Activated CD8-positive, alpha-beta memory T cell treated with anti-CD3 and anti-CD28 coated beads for 4 hours (primary cell): ENCODE results near the gene GHRHR.

ENCODE experiments used
- DNase-seq, 2 donors: peaks; one replicate each; pipeline ENCODE4 v3.0.0-alpha.2; 2020; ENCODE audit warnings: low read depth in 2 of 2

Gene GHRHR

GRCh38 chr7:30985756-30986155 is 22.0 kb downstream of the GHRHR start:
- DNase-seq, result no peak

DNA sequence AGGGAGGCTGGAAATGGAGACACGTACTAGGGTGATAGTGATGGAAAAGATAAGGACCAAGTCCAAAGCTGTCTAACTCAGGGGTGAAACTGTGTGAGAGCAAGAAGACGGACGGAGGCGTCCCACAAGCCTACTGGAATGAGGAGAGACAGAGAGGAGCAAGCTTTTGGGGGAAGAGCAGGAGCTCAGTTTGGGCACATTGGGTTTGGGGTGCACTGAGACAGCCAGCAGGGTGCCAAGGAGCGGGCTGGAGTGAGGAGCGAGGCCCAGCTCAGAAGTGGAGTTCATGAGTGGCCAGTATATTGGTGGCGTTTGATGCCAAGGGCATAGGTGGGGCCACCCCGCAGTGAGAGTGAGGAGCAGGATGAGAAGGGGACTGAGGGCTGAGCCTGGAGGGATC is 22.6 kb downstream of the GHRHR start:
- DNase-seq, result no peak

- DNase-seq, result no peak
Measured at GRCh38 chr7:30986738-30987137, 23.0 kb downstream of the GHRHR start.

DNA sequence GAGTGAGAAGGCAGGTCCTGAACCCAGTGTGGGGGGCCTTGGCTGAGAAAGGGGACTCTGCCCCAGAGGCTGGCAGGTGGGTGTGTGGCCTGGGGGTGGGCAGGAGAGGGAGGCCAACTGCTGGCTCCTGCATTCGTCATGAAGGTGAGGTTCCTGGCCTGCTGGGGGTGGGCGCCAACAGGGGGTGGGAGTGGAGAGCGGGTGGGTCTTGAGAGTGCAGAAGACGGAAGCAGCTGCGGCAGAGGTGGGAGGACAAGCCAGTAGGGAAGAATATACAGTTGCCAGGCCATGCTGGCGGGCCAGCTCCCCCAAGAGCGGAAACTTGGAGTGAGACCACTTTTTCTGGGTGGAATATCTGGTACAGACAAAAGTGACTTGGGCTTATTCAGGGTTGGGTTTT is 23.4 kb downstream of the GHRHR start:
- no peak for DNase-seq

GRCh38 chr7:30987936-30988335 is 24.2 kb downstream of the GHRHR start:
- DNase-seq, result no peak

DNA sequence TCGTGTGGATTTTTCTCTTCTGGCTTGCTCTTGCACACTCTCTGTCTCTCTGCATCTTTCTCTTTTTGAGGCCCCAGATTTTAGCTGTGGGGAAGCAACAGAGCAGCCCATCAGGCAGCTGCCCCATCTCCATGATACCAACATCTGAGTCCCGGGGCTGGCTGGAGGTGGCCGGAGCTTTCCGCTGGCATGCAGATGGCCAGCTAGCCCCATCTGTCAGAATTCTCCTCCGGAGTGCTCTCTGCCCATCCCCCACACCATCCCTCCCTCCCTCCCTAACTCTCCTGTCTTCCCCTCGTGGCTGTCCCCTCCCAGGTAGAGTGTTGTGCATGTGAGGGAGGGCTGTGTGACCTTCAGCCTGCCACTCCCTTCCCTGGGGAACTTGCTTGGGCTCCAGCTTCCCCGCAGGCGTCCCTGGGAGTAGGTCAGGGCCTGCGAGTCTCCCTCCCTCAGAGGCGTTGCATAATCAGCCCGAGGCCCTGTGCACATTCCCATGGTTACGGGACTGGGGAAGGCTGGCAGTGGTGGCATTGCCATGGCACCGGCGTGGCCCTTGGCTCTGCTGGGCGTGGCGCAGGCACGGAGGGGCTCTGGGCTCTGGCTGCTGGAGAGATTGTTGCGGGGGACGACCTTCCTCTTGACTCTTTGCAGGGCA is 24.7 kb downstream of the GHRHR start:
- DNase-seq, result no peak

DNA sequence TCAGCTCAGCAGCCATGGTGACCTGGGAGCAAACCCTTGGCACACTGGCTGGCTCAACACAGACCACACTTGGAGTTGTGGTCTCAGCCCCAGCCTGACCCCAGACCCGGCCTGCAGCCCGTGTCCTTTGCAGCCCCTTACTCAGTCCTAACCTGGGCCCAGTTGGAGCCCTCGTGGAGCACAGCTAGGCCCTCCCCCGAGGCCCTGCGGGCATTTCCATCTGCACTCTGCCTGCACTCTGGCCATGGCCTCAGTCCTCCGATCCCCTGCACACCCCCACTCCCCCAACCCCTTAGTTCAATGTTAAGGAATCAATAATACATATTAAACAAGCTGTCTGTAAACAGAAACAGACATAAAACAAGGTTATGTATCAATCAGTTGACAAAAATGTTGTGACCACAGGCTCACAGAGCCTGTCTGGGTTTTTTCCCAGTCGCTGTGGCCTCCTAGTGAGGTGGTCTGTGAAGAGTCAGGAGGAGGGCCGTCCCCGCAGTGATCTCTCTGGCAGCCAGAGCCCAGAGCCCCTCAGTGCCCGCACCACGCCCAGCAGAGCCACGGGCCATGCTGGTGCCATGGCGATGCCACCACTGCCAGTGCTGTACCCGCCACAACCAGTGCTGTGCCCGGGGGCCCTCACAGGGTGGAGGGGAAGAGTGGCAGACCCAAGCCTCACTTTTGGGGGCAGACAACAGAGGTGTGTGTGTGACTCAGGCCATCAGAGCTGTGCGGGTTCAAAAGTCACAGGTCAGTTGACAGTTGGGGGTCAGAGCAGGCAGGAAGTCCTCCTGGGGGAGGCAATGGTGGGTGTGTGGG is 25.5 kb downstream of the GHRHR start:
- no peak for DNase-seq

DNA sequence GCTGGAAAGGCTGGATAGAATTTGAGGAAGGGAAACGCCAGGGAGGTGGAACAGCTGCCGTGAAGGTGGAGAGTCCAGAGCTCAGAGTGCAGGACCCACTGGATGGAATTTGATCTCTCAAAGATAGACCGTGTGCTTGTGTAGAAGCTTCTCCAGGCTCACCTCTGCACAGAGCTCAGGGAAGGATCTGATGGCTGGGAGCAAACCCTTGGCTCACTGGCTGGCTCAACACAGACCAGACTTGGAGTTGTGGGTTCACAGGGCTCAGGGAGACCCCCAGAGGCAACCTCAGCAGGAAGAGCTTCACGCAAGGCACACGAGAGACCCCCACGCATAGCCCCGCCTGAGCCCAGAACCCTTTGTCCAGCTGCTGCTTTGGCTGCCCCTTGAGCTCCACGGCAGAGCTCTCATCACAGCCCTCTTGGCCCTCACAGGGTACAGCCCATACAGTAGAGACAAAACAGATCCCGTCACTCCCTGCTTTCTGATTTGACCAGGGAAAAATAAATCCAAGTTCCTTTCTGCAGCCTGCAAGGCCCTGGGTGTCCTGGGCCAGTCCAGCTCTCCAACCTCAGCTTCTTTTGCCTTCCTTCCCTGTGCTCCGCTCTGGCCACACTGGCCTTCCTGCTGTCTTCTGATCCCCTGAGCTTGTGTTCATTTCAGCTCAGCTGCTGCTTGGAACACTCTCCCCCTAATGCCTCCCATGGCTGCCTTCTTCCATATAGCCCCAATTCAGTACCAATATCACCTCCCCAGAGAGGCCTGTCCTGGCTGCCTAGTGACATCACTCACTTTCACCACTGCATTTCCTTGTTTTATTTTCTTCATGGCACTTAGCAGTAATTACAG is 26.3 kb downstream of the GHRHR start:
- DNase-seq, result no peak

- DNase-seq, result no peak
Measured at GRCh38 chr7:30990673-30991170, 27.0 kb downstream of the GHRHR start.

DNA sequence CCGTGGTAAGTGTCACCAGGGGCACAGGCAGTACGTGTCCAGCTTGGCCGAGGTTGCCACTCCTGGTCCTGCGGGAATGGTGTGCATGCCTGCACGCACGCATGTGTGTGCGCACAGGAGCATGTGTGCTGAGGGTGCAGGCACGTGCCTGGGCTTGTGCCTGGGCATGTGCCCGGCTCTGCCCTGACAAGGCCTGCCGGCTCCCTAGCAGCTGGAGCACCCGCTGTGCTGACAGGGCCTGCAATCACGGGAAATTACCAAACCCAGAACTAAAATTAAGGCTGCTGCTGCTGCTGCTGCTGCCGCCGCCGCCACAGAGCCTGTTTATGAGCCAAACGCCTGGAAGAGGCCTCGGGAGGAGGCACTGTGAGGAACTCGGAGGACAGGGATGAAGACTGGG is 28.7 kb downstream of the GHRHR start:
- DNase-seq, result no peak

- no peak for DNase-seq
Measured at GRCh38 chr7:30994206-30995100, 30.7 kb downstream of the GHRHR start.

DNA sequence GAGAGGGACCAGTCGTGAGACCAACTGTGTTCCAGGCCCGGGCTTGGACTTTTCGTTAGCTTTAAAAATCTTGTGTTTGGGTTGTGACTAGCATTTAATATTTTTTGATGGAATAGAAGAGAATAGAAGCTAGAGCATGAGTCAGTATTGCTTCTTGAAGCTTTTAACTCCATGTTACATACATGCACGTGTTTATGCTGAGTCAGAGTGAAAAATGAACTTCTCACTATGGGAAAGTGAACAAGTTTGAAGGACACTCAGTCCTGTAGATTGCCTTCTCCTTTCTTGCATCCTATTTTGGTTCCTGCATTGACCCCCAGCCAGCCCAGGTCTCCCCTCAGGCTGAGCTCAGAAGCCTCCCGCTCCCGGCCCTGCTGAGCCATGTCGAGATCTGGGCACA is 31.8 kb downstream of the GHRHR start:
- no peak for DNase-seq

GRCh38 chr7:30996256-30996655 is 32.5 kb downstream of the GHRHR start:
- DNase-seq, result no peak

DNA sequence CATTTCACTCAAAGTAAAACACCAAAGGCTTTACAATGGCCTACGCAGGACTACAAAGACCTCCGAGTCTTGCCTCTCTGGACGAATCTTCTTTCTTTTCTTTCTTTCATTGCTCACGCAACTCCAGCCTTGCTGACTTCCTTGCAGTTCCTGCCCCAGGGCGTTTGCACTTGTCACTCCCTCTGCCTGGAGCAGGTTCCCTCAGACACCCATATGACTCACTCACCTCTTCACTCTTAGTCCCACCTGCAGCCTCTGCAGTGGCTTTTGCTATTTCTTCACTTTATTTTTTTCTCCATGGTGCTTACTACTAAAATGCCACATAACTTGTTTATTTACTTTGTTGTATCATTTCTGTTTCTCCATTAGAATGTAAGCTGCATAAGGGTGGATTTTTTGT is 33.1 kb downstream of the GHRHR start:
- DNase-seq, result no peak

GRCh38 chr7:30997316-30997715 is 33.6 kb downstream of the GHRHR start:
- DNase-seq, result no peak

- DNase-seq, result no peak
Measured at GRCh38 chr7:30998180-30998579, 34.4 kb downstream of the GHRHR start.

GRCh38 chr7:31000161-31000693 is 36.5 kb downstream of the GHRHR start:
- DNase-seq, result no peak

- no peak for DNase-seq
Measured at GRCh38 chr7:31000779-31001178, 37.0 kb downstream of the GHRHR start.

DNA sequence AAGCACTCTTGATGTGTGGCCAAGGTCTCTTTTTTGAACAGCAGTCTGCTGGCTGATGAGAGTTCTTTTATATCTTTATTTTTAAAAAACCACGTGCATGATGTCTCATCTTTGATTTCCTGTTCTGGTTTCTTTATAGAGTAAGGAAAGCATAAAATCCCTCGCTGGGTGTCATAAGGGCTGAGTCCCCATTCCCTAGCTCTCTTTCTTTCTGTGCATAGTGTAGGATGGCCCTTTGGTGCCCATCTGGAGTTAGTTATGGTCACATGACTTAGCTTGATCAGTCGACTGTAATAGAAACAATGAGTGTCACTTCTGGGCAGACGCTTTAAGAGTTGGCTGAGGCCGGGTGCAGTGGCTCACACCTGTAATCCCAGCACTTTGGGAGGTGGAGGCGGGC is 38.5 kb downstream of the GHRHR start:
- DNase-seq, result no peak

DNA sequence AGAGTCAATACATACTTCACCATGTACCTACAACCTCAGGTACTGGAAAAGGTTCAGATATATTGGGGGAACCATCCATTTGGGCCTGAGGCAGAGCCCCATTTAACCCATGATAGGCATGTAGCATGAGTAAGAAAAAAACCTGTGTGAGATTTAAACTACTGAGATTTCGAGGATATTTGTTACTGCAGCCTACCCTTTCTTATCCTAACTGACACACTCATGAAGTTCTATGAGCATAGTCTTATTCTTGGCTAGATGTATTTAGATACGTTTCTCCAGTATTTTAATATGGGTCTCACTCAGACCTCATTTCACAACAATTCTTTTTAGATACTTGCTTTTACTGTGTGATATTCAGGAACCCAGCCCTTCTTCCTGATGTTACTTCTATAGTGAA is 39.3 kb downstream of the GHRHR start:
- no peak for DNase-seq

DNA sequence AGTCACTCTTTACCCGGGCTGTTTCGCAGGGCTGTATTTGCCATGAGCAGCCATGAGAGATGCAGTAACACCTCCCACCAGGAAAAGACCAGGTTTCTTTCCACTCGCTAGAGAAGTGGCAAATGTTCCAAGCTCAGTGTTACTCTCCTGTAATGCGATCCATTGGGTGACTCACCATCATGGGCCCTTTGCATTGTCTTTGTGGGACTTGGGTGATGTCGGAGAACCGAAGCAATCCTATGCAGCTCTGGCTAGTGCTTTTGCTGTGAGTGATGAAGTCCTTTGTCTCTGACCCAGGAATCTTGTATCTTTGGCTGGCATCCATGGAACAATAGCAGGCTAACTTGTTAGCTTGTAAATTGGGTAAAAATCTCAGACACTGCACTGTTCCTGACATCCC is 40.0 kb downstream of the GHRHR start:
- DNase-seq, result no peak
